ENCODE data around the gene HHEX. TPM values are rescaled to one million over a fixed set of nuclear protein-coding genes. Genes with fewer than 3 reads are reported as not detected.

Gene HHEX
- total RNA-seq, 6 experiments from 2014 or later, result 2.4 to 5.0 (median 4.6) TPM

DNA sequence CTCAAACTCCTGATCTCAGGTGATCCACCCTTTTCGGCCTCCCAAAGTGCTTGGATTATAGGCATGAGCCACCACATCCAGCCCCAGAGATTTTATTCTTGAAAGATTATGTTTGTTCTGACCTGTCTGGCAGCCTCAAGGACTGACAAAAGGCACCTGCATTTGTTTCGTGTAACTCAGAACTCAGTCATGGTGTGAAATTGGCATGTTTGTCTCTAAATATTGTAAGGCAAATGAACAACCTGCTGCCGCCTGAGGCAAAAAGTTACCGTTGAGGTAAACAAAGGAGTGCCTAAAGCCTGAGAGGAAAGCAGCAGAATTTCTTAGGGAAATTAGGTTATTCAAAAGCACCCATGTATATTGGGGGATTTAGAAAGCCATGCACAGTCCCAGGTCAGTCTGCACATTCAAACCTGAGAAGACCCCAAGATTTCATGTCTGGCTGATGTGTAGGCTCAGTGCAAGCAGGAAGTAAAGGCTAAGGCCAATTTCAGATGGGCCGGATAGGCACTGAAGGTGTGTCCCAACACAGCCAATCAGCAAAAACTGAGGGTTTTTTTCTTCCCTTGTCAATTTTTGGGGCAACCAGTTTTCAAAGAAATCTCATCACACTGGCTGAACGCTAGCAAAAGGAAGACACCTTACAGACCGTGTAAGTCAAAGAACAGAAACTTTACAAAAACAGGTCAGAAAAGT is 33.3 kb upstream of the HHEX start:
- no peak overlapping the region for H3K27ac Mint-ChIP-seq
- no peak overlapping the region for H3K4me3 Mint-ChIP-seq
- H3K9me3 Mint-ChIP-seq, result no peaks in the 10 kb centered on the region
- TF ChIP-seq, protein P1, sequence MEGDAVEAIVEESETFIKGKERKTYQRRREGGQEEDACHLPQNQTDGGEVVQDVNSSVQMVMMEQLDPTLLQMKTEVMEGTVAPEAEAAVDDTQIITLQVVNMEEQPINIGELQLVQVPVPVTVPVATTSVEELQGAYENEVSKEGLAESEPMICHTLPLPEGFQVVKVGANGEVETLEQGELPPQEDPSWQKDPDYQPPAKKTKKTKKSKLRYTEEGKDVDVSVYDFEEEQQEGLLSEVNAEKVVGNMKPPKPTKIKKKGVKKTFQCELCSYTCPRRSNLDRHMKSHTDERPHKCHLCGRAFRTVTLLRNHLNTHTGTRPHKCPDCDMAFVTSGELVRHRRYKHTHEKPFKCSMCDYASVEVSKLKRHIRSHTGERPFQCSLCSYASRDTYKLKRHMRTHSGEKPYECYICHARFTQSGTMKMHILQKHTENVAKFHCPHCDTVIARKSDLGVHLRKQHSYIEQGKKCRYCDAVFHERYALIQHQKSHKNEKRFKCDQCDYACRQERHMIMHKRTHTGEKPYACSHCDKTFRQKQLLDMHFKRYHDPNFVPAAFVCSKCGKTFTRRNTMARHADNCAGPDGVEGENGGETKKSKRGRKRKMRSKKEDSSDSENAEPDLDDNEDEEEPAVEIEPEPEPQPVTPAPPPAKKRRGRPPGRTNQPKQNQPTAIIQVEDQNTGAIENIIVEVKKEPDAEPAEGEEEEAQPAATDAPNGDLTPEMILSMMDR (IDR thresholded peaks at IDR 0.05), result no peak
- no peak for DNase-seq
- H3K27me3 Mint-ChIP-seq (ENCODE audit: insufficient read depth), result no peaks in the 10 kb centered on the region
- no peaks in the 10 kb centered on the region for H3K4me1 Mint-ChIP-seq (ENCODE audit: low read depth)
- H3K36me3 Mint-ChIP-seq (ENCODE audit: low read depth), result peaks cover 30% of the 10 kb centered on the region

DNA sequence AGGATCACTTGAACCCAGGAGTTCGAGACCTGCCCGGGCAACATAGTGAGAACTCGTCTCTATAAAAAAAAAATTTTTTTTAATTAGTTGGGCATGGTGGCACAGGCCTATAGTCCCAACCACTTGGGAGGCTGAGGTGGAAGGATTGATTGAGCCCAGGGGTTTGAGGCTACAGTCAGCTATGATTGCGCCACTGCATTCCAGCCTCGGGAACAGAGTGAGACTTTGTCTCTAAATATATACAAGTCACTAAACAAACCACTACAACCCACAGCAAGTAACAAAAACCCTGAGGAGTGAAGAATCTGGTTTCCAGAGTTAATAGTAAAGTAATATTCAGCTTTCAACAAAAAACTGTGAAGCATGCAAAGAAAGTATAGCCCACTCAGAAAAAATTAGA is 32.7 kb upstream of the HHEX start:
- Mint-ChIP-seq H3K4me1 (ENCODE audit: low read depth) (no peaks in the 10 kb centered on the region), H3K9me3 (no peaks in the 10 kb centered on the region), H3K27ac (no peak overlapping the region), H3K36me3 (ENCODE audit: low read depth) (peaks cover 30% of the 10 kb centered on the region), H3K4me3 (no peak overlapping the region), H3K27me3 (ENCODE audit: insufficient read depth) (no peaks in the 10 kb centered on the region)
- no peak for DNase-seq
- TF ChIP-seq, protein P1 (IDR thresholded peaks at IDR 0.05), result no peak

DNA sequence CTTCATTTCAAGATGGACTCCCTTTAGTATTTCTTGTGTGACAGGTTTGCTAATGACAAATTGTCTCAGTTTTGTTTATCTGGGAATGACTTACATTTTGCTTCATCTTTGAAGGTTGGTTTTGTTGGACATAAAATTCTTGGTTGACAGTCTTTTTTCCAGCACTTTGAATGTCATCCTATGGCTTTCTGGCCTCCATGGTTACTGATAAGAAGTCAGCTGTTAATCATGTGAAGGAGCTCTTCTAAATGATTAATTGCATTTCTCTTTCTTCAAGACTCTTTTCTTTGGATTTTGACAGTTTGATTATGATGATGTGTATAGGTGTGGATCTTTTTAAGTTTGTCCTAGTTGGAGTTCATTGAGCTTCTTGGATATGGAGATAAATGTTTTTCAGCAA is 26.9 kb upstream of the HHEX start:
- Mint-ChIP-seq H3K4me3 (no peak overlapping the region), H3K36me3 (ENCODE audit: low read depth) (peaks cover 15% of the 10 kb centered on the region), H3K27ac (no peak overlapping the region), H3K4me1 (ENCODE audit: low read depth) (no peaks in the 10 kb centered on the region), H3K9me3 (peaks cover 10% of the 10 kb centered on the region), H3K27me3 (ENCODE audit: insufficient read depth) (no peaks in the 10 kb centered on the region)
- no peak for DNase-seq
- TF ChIP-seq, protein P1 (IDR thresholded peaks at IDR 0.05), result no peak

DNA sequence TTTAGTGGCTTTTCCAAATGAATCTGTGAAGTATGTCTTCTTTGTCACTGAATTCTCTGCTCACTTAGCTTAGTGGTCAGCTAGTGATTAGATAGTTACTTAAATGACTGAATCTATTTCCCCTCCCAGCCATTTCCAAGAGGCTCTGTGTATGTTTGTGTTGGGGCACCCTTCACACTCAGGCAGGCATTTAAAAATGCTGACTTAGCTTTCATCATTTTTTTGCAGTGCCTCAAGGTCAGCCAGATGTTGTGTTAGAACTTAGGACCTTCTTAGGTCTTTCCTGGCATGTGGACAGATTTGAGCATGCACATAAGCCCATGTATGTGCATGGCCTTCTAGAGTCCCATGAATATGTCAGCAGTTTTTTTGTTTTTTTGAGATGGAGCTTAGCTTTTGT is 25.4 kb upstream of the HHEX start:
- H3K27ac Mint-ChIP-seq, result no peak overlapping the region
- peaks cover 10% of the 10 kb centered on the region for H3K9me3 Mint-ChIP-seq
- no peak for DNase-seq
- H3K27me3 Mint-ChIP-seq (ENCODE audit: insufficient read depth), result no peaks in the 10 kb centered on the region
- H3K36me3 Mint-ChIP-seq (ENCODE audit: low read depth), result peaks cover 15% of the 10 kb centered on the region
- no peaks in the 10 kb centered on the region for H3K4me1 Mint-ChIP-seq (ENCODE audit: low read depth)
- TF ChIP-seq, protein P1 (IDR thresholded peaks at IDR 0.05), result no peak
- no peak overlapping the region for H3K4me3 Mint-ChIP-seq

DNA sequence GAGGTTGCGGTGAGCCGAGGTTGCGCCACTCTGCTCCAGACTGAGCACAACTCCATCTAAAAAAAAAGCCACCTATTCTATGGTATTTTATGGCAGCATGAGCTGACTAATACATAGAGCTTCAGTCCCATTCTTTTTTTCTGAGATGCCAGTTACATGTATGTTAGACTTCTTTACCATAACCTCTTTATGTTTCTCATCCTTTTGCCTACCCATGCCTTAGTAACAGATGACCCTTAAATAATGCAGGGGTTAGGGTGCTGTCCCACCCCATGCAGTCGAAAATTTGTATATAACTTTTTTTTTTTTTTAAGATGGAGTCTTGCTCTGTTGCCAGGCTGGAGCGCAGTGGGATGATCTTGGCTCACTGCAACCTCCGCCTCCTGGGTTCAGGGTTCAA is 22.7 kb upstream of the HHEX start:
- no peaks in the 10 kb centered on the region for H3K4me1 Mint-ChIP-seq (ENCODE audit: low read depth)
- H3K4me3 Mint-ChIP-seq, result no peak overlapping the region
- TF ChIP-seq, protein P1 (IDR thresholded peaks at IDR 0.05), result no peak
- H3K27me3 Mint-ChIP-seq (ENCODE audit: insufficient read depth), result no peaks in the 10 kb centered on the region
- DNase-seq, result no peak
- peaks cover 10% of the 10 kb centered on the region for H3K9me3 Mint-ChIP-seq
- H3K27ac Mint-ChIP-seq, result no peak overlapping the region
- H3K36me3 Mint-ChIP-seq (ENCODE audit: low read depth), result peaks cover 15% of the 10 kb centered on the region

All from HFFc6 (cell line).